SKM-1 treated with dmso at 0.1 percent for 144 hours (cell line): ENCODE measurements around the gene DHX8.
A peak's percentile ranks its signal among the peaks of the same experiment; 100 is the strongest.
"Not testable (repeated sequence)": the region's sequence is repeated elsewhere in the genome, so short reads cannot be mapped to it uniquely, and the experiment has no call there.

Experiments used
- DNase-seq: peaks from one replicate; lab custom pipeline; 2025; ENCODE audit not compliant: unreplicated experiment; lab: John Stamatoyannopoulos, UW

The DHX8 gene

DNA sequence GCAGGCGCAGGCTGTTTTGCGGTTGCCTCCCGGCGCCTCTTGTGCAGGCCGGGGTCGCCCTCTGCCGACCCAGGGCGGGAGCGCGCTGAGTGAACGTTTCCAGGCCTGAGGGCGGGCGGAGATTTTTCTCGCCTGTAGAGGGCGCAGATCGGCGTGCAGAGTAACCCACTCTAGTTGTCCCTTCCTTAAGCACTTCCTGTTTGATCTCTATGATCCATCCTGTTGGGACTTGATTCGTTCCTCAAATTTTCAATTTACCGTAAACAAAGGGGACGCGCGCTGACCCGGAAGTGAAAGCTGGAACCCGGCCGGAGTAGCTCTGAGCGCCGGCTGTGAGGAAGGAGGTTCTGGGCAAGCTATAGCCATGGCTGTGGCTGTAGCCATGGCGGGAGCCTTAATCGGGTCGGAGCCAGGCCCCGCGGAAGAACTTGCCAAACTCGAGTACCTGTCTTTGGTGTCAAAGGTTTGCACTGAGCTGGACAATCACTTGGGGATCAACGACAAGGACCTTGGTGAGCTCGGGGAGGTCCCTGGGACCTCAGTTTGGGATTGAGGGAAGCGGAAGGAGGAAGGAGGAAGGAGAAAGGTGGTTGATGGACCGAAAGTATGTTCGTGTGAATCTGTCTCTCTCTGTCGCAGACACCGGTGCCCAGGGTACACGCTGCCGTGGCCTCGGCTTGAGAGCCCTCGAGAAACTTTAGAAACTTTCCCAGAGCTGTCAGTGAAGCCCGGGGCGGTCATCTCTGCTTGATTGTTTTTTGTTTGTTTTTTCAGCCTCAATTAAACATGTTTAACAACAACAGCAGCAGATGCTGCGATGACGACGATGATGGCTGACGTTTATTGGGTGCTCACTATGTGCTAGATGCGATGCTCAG, at the start of gene DHX8:
TSS of gene DHX8 (plus strand) at position 302 of the 878 bp plus-strand sequence. CDS start at position 365, 63 bp downstream.
- DNase-seq = peak; percentile 99

DNA sequence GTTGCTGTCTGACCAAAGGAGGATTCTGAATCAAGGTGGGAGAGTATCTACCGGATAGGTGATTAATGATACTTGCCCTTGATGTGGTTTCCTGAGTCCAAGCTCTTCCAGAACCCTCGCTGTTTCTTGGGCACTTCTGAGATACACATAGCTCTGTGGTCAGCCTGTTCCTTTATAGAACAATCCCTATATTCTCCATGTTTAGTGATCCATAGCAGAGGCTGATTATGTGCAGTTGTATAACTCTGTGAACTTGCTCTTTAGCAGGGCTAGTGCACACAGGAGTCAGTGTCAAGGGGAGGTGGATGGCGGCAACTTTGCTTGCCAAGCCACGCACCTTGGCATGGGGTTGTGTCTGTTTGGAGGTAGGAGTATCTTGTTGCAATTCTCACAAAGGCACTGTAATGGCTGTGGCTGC, 48.9 kb upstream of the DHX8 start:
- DNase-seq = no peak

DNA sequence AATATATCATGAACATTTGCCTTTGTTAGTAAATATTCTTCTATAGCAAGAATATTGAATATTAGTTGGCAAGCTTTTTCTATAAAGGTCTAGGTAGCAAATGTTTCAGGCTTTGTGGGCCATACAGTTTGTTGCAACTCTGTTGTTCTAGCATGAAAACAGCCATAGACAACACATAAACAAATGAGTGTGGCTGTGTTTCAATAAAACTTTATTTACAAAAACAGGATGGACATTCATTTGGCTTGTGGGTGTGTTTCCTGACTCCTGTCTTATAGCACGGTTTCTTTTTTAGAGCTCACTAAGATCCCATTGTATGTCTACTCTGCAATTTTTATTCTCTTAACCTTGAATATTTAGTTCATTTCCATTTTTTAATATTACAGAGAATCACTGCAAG, 46.0 kb upstream of the DHX8 start:
- no peak for DNase-seq

DNA sequence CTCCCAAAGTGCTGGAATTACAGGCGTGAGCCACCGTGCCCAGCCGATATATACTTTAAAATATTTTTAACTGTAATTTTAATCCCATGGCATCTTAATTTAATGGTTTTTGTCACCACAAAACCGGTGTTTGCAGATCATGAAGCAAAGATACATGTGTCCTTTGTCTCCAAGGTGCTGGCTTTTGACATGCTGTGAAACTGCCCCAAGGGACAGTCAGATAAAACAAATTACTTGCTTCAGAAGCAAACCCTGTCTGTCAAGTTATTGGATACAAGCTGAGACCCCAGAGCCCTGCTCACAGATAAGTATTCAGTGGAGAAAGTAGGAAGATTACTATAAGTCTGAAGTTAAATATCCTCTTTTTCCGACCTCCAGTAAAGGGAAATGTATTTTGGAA, 45.1 kb upstream of the DHX8 start:
- no peak for DNase-seq

DNA sequence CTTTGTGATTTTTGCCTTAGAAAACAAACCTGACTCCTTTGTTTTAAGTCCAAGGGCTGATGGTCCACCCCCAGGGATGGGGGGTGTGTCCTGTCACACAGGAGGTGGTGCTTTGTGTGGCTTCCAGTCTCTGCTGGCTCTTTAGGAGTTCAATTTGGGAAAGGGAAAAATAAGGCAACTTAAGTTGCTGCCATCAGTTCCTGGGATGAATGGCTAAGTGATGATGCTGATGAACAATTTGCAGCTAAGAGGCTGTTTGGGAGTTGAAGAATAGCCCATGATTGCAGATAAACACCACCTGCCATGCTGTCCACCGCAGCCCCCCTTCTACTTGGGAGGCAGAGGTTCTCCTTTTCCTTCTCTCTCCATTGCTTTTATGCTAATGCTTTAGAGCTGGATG, 44.7 kb upstream of the DHX8 start:
- no peak for DNase-seq

DNA sequence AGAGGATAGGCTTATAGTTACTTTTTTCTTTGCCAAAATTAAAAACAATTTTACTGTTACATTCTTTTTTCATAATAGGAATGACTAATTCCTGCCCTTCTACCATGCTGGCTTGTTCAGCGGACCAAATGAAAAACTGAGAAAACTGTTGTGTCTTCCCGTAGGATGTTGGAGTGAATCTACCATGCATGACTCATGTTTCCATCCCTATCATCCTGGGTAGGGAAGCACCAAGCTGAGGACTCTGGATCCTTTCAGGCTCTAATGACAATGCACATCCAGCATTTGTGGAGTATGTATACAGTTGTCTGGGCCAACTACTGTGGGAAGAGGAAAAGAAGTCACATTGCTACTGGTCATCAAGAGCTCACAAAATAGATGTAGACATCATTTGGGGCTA, 41.1 kb upstream of the DHX8 start:
- no peak for DNase-seq

DNA sequence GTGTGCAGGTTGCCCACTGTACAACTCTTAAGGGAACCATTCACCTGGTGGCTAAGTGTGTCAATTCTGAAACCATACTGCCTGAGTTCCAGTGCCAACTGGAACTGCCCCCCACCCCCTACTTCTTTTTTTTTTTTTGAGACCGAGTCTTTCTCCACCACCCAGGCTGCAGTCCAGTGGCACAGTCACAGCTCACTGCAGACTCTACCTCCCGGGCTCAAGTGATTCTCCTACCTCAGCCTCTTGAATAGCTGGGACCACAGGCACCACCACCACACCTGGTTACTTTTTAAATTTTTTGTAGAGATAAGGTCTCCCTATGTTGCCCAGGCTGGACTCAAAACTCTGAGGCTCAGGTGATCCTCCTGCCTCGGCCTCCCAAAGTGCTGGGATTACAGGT, 40.4 kb upstream of the DHX8 start:
- DNase-seq = no peak

DNA sequence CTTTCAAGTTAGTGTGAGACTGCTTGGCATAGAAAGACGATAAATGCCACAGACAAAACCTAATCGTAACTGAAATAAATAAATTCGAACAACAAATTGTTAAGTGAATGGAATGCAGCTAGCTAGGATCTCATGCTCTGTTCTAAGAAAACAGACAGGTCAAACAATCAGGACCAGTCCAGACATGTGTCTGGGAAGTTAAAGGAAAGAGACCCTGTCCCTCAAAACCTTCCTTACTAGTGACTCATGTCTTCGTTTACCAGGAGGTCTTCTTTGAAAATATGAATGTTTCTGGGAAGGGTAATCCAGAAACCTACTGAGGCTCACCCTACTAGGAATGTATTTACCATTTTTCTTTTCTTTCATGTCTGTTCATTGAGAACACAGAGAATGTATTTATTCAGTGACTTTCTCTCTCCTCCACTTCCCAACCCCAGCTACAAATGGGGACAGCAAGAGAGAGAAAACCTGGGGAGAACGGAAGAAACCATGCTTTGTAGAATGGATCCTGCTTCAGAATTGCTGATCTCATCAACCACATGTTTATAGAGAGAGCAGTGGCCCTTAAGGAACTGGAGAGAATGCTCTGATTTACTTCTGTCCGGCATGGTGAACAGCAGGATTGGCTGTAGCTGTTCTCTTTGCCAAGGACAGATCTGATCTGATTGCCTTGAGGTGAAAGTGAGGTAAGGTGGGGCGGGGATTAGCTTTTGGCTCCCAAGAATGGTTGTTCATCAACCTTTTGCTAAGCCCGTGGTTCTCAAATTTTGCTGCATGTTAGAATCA, 39.4 kb upstream of the DHX8 start:
- DNase-seq = no peak

DNA sequence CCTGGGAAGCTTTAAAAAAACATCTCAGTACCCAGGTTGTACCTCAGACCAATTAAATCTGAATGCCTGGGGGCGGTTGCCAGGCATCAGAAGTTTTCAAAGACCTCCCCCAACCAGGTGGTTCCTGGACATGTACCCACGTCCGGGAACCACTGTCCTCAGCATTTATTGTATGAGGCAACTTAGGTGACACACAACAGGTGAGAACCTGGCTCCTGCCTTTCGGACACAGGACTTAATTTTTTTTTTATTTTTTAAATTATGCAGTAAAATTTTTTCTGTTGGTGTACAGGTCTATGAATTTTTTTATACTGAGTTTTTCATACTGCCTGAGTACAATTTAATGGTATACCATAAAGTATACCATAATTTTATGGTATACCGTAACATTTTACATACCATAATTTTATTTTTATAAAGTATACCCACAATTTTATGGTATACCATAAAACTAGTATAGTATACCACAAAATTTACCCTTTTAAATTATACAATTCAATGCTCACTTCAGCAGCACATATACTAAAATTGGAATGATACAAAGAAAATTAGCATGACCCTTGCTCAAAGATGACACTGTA, 38.7 kb upstream of the DHX8 start:
- no peak for DNase-seq

DNA sequence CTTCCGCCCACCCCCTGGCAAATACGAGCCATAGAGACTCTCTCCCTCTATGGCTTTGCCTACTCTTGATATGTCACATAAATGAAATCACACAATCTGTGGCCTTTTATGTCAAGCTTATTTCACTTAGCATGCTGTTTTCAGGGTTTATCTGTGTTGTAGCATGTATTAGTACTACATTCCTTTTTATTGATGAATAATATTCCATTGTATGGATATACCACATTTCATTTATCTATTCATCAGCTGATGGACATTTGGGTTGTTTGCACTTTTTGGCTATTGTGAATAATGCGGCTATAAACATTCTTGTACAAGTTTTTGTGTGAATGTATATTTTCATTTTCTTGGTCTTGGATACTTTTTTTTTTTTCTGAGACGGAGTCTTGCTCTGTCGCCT, 37.0 kb upstream of the DHX8 start:
- no peak for DNase-seq

DNA sequence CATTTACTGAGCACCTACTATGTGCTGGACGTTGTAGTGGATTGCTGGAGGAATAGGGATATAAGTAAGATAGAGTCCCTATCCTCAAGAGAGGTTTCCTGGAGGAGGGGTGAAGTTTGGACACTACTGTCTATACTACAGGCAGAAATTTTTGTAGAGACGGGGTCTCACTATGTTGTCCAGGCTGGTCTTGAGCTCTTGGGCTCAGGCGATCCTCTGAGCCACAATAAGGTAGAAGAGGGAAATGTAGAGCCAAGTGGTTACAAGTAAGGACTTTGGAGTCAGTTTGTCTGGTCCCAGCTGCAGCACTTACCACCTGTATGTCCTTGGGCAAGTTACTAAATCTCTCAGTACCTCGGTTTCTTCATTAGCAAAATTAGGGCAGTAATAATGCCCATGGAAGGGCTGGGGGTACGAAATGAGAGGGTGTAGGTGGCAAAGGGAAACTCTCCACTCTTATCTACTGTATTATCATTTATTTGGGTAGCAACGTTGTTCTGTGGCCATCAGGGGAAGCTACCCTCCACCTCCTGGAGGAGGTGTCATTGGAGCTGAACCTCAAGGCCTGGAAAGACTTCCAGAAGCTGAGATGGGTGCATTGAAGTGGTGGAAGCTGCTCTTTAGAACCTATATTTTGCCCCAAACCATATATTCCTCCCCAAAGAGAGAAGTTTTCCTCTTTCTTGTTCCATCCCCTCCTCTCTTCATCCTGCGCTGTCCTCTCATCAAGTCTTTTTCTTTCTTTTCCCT, 34.9 kb upstream of the DHX8 start:
- no peak for DNase-seq

DNA sequence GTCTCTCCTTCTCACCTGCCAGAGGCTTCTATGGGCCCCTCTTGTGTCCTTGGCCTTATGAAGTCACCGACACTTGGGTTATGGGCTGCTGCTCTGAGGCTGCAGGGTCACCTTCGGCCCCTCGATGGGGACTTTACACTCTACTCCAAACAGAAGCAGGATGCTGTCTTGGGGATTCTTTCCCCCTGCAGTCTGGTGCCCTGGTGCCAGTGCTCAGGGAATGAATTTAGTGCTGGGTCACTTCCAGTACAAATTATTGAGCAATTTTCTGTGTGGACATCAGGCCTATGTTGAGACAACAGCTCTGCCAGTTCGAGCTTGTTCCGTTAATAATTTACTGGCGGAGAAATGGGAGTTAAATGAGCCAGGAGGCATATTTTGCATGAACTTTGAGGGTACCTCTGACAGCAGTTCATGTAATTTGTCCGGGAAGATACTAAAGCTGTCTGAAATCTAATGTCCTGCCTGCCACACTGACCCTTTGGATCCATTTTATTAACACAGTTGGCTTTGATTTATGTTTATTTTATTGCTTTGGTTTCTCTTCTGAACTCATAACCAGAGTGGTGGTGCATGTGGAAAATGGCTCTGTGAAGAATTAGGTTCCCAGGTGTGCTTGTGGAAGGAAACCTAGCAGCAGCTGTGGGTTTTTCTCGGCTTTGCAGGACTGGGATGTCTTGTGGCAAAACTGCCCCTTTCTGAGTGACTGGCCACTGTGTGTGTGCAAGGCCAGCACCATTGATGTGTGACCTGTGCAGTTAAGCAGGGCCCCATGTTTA, 34.1 kb upstream of the DHX8 start:
- no peak for DNase-seq

DNA sequence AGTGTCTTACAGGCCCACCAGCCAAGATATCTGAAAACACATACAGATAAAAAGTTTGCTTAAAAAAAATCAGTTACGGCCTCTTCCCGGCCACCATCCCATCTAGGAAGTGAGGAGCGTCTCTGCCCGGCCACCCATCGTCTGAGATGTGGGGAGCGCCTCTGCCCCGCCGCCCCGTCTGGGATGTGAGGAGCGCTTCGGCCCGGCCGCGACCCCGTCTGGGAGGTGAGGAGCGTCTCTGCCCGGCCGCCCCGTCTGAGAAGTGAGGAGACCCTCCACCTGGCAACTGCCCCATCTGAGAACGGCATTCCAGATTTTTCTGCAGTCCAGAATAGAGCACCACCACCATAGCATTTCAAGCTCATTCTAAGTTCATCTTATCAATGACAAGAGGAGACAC, 33.0 kb upstream of the DHX8 start:
- DNase-seq = not testable (repeated sequence)

DNA sequence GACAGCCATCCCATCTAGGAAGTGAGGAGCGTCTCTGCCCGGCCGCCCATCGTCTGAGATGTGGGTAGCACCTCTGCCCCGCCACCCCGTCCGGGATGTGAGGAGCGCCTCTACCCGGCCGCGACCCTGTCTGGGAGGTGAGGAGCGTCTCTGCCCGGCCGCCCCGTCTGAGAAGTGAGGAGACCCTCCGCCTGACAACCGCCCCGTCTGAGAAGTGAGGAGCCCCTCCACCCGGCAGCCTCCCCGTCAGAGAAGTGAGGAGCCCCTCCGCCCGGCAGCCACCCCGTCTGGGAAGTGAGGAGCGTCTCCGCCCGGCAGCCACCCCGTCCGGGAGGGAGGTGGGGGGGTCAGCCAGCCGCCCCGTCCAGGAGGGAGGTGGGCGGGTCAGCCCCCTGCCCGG, 32.0 kb upstream of the DHX8 start:
- not testable (repeated sequence) for DNase-seq

DNA sequence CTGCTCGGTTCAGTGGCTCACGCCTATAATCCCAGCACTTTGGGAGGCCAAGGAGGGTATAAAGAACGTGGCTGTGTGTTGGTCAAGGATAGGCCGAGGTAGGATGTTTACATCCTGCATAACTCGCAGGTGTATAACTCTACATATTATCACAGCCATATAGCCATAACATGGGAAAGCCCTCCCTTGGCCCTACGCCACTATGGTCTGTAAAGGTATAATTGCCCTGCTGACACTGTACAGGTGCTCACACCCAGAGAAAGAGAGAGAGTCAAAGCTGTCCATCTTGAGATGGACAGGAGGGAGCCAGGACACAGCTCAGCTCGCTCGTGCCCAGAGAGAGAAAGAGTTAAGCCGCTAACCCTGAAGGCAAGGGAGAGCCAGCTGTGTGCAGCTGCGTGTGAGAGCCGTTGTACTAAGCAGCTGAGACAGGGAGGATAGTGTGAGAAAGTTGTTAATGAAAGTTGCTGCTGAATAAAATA, 30.4 kb upstream of the DHX8 start:
- DNase-seq = no peak

DNA sequence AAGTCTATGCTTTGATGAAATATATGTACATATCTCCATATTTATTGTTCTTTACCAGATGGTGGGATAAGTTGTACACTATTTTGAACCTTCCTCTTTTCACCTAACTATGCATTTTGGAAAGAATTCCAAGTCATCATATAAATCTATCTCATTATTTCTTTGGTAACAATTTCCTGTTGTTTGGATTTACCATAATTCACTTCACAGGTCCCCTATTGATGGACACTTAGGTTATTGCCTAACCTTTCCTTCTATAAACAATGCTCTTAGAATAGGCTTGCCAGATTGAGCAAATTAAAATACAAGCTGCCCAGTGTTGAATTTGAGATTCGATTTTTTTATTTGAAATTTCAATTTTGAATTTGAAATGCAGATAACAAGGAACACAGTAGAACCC, 28.9 kb upstream of the DHX8 start:
- no peak for DNase-seq

DNA sequence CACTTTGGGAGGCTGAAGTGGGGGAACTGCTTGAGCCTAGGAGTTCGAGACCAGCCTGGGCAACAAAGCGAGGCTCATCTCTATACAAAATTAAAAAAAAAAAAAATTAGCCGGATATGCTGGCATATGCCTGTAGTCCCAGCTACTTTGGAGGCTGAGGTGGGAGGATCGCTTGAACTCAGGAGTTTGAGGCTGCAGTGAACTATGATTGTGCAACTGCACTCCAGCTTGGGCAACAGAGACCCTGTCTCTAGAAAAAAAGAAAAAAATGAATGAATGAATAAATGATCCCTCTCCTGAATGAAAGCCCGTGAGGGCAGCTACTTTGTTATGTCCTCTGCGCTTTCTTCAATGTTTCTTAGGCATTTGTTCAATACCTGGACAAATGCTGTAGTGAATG, 27.7 kb upstream of the DHX8 start:
- no peak for DNase-seq

DNA sequence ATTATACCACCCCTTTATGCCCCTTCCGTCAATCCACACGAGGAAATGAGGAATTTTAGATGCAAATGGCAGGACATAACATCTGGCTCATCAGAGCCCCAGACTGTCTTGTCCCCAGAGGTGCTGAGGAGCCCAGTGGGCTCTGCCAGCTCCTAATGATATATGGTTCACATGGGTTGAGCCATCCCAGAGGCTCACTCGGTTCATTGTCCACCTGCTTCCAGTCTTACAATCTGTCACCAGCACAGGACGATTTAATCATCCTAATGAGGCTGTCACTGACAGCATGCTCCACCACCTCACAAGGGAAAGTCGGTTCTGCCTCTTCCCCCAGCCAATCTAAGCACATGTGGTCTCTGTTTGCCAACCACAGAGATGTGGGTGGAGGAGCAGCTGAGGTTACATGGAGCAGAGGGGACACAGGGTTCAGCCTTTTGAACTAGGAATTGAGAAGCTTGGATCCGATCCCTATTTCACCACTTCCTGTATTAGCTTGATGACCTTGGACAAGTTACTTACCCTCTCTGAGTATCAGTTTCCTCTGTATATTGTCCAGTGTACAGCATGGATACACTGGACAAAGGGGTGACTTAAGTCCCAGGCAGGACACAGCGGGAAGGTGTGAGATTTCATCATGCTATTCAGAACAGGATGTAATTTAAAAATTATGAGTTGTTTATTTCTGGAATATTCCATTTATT, 27.0 kb upstream of the DHX8 start:
- peak; percentile 58 for DNase-seq

DNA sequence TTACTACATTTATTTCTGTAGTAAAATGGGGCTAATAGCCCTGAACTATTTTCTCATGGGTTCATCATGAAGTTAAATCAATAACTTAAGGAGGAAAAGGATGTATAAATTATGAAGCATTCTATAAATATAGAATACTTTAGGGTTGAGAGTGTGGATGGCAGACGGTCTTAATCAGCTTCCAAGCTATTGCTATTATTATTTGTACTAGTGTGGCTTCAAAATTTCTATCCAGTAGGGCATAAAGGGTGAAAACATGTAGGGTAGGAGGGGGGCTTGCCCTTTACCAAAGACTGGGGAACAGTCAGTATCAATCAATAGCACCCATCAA, 26.4 kb upstream of the DHX8 start:
- DNase-seq = no peak

DNA sequence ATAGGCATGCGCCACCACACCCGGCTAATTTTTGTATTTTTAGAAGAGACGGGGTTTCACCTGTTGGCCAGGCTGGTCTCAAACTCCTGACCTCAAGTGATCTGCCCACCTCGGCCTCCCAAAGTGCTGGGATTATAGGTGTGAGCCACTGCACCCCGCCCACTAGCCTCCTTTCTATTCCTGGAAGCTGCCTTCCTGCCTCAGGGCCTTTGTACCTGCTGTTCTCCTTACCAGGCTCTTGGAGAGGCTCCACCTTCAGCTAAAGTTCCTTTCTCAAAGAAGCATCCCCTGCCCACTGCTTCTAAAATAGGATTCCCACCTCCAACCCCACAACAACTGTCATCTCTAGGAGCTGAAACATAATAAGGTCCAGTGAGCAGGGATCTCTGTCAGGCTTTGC, 23.9 kb upstream of the DHX8 start:
- DNase-seq = not testable (repeated sequence)
